GM23338 (cell line): ENCODE measurements around the gene CCDC71L.

Source experiments
- EZH2 ChIP-seq: fragments of 200-600 bp; sonication (generic); IDR thresholded peaks from one replicate; pipeline ENCODE4 v1.8.0; 2017; ENCODE audit warnings: antibody characterized with exemption, mild to moderate bottlenecking, low read depth; ENCODE audit not compliant: unreplicated experiment
- EZH2phosphoT487 ChIP-seq: fragments of 200-600 bp; sonication (generic); IDR thresholded peaks from one replicate; pipeline ENCODE4 v1.8.1; 2018; ENCODE audit warnings: antibody characterized with exemption; ENCODE audit not compliant: unreplicated experiment
- STAT1 ChIP-seq: IDR thresholded peaks from one replicate; pipeline ENCODE4 v1.6.1; 2016; ENCODE audit warnings: antibody characterized with exemption; ENCODE audit not compliant: unreplicated experiment
- TF ChIP-seq, protein P1 (sequence below), 2 experiments: fragments of 200-600 bp in 1 of 2; sonication (generic) in 1 of 2; conservative IDR thresholded peaks; 2 replicates each; pipeline versions ENCODE4 v1.5.1 to v1.6.1; 2016 to 2017; ENCODE audit warnings: antibody characterized with exemption in 2 of 2, low read depth in 2 of 2, mild to moderate bottlenecking in 2 of 2, moderate library complexity in 1 of 2
- TF ChIP-seq, protein P2 (sequence below): IDR thresholded peaks from one replicate; pipeline ENCODE4 v1.6.1; 2018; ENCODE audit warnings: antibody characterized with exemption; ENCODE audit not compliant: unreplicated experiment

DNA sequence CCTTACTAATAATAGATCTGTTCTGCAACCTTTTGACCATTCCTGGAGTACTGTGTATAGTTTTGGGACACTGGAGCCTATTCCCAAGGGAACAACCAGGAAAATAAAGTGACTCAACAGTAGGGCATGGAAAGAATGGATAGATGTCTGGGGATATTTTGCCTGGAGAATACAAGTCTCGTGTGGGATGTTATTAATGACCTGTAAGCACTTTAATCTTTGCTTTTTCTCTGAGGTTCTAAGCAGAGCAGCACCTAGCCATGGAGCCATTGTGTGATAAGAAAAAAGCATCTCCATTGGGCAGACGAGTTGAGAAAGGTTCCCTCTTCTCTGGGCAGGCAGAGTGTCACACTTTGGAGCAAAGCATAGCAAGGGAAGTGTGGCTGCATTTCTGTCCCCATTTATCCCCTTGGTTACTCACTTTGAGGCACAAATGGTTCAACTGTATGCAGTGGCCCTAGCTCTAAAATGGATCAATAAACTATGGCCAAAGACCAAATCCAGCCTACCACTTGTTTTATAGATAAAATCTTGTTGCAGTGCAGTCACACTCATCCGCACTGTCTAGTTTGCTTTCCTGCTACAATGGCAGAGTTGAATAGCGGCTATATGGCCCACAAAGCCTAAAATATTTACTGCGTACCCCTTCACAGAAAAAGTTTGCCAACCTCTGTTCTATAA, 21.0 kb upstream of the CCDC71L start:
- TF ChIP-seq STAT1 = no peak
- TF ChIP-seq, protein P1, sequence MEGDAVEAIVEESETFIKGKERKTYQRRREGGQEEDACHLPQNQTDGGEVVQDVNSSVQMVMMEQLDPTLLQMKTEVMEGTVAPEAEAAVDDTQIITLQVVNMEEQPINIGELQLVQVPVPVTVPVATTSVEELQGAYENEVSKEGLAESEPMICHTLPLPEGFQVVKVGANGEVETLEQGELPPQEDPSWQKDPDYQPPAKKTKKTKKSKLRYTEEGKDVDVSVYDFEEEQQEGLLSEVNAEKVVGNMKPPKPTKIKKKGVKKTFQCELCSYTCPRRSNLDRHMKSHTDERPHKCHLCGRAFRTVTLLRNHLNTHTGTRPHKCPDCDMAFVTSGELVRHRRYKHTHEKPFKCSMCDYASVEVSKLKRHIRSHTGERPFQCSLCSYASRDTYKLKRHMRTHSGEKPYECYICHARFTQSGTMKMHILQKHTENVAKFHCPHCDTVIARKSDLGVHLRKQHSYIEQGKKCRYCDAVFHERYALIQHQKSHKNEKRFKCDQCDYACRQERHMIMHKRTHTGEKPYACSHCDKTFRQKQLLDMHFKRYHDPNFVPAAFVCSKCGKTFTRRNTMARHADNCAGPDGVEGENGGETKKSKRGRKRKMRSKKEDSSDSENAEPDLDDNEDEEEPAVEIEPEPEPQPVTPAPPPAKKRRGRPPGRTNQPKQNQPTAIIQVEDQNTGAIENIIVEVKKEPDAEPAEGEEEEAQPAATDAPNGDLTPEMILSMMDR (conservative IDR thresholded peaks at IDR 0.05; ENCODE audit: low read depth in 2 of 2) = no peak
- TF ChIP-seq, protein P2, sequence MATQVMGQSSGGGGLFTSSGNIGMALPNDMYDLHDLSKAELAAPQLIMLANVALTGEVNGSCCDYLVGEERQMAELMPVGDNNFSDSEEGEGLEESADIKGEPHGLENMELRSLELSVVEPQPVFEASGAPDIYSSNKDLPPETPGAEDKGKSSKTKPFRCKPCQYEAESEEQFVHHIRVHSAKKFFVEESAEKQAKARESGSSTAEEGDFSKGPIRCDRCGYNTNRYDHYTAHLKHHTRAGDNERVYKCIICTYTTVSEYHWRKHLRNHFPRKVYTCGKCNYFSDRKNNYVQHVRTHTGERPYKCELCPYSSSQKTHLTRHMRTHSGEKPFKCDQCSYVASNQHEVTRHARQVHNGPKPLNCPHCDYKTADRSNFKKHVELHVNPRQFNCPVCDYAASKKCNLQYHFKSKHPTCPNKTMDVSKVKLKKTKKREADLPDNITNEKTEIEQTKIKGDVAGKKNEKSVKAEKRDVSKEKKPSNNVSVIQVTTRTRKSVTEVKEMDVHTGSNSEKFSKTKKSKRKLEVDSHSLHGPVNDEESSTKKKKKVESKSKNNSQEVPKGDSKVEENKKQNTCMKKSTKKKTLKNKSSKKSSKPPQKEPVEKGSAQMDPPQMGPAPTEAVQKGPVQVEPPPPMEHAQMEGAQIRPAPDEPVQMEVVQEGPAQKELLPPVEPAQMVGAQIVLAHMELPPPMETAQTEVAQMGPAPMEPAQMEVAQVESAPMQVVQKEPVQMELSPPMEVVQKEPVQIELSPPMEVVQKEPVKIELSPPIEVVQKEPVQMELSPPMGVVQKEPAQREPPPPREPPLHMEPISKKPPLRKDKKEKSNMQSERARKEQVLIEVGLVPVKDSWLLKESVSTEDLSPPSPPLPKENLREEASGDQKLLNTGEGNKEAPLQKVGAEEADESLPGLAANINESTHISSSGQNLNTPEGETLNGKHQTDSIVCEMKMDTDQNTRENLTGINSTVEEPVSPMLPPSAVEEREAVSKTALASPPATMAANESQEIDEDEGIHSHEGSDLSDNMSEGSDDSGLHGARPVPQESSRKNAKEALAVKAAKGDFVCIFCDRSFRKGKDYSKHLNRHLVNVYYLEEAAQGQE = no peak
- TF ChIP-seq EZH2 = no peak
- TF ChIP-seq EZH2phosphoT487 = no peak
